HG03558 (cell line): Measurements from ENCODE around the gene CYP27A1.

Source experiments
- ATAC-seq: cut with Tn5 transposase; IDR thresholded peaks from one replicate; pipeline ENCODE4 v1.9.1; 2021; ENCODE audit warnings: moderate number of reproducible peaks; ENCODE audit not compliant: unreplicated experiment; ENCODE audit errors: extremely low read depth

Gene CYP27A1

DNA sequence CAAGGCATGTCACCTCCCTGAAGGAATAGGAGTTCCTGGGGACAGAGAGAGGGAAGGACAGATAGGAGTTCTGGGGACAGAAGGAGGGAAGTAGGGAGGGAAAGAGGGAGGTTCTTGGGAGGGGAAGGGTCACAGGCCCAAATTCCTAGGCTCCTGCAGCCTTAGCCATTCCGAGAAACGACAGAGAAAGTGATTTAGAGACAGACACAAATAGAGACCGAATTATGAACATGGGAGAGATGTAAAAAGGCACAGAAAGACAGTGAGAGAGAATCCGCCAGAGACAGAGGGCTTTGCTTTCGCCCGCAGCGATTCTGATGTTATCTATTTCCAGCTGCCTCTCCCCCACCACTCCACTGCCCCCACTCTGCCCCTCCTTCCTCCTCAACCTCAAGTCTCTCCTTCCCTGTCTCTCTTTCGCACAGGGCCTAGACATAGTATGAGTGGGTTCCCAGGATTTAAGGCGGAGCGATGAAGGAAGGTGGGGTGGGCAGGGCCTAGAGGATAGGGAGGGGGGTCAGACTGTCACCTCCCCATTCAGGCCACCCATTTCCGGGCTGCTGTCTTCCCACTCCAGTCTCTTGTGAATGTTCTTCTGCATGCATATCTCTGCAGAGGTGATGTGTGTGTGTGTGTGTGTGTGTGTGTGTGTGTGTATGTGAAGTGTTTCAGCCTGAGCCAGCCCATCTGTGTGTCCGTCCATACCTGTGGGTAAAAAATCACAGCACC is 74.4 kb downstream of the CYP27A1 start:
- ATAC-seq = no peak

DNA sequence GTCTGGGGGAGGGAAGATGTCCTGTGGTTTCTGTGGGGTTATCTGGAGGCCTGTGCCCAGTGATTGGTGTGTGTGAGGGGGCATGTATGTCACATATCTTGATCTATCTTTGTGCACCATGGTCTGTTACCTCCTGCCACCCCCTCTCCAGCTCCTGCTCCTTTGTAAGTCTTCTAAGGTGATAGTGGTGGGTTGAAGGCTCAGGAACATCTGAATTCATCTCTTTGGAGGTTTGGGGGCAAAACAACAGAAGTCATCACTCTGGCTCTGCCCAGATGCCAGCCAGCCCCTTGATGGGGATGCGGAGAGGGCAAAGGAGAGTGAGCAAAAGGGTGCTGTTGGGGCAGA is 74.9 kb downstream of the CYP27A1 start:
- ATAC-seq = no peak

DNA sequence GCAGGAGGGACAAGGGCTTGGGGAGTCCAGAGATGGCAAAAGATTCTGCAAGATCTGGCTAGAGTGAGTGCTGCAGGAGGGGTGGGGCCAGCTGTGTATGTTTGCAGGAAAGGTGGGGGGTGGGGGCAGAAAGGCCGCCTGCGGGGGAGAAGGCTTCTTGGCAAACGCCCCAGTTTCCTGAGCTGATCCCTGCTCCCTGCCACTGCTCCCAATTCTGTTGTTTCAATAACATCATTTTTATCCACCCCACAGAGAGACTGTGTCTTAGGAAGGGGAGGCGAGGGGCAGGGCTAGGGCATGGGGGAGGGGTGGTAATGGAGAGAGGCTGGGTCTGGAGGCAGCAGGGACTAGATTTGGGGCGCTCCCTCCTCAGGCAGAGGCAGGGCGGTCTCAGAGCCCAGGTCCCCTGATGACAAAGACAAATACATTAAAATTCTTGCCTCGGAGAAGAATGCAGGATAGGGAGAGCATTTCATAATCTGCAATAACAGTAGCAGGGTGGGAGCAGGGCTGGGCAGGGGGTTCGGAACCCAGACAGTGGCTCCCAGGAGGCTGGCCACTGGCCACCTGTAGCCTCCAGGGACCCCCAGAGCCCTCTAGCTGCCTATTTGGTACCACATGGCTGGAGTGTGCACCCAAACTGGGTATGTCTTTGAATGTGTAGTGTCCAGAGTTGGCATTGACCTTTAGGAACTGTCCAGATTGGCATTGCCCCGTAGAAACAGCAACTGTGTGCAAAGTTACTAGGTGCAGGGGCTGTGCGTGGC is 75.6 kb downstream of the CYP27A1 start:
- no peak for ATAC-seq

DNA sequence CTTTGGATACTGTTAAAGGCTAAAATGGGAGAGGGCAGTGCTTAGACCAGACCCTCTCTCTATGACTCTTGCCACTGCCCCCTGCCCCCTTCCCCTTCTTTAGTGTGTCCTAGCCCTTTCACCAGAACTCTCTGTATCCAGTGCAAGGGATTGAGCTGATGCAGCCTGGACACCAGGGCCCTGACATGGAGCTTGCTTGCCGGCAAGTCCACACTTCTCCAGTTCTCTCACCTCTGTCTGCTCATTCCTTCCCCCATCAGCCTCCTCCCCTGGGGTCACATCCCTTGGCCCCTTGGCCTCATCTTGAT is 76.1 kb downstream of the CYP27A1 start:
- ATAC-seq = no peak

- no peak for ATAC-seq
Observed at GRCh38 chr2:218858671-218859555, 77.0 kb downstream of the CYP27A1 start.

GRCh38 chr2:218859556-218859987 is 77.6 kb downstream of the CYP27A1 start, which contains the start of gene WNT6:
Gene WNT6 (plus strand): TSS chr2:218859805. CDS start chr2:218860038, 233 bp downstream.
- no peak for ATAC-seq

DNA sequence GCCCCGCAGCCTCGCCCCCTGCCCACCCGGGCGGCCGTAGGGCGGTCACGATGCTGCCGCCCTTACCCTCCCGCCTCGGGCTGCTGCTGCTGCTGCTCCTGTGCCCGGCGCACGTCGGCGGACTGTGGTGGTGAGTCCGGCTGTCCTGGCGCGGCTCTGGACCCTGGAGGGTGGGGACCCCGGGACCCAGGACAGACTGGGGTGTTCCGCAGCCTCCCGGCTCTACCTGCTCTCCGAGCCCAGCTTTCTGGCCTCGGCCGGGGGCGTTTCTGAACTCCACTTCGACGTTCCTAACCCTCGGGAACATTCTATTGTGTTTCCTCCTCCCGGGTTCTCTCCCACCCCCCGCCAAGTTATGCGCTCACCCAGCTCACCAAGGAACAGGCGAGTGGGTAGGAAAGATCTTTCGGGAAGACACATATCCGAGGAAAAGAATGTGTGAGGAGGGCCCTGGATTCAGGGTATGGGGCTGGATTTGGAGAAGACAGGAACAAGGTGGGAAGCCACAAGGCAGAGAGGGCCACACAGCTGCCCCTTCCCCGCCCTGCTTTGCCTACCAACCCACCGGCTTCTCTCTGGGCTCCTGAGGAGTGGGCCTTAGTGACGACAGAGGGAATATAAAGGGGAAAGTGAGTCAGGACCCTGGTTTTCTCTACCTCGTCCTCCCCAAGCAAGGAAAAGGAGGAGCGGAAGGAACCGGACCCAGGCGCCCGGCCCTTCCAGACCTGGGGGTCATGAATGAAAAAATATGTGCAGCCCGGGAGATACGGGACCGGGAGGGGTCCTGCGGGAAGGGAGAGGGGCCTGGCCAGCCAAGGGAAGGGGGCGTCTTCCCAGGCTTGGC is 78.3 kb downstream of the CYP27A1 start:
- ATAC-seq = no peak

DNA sequence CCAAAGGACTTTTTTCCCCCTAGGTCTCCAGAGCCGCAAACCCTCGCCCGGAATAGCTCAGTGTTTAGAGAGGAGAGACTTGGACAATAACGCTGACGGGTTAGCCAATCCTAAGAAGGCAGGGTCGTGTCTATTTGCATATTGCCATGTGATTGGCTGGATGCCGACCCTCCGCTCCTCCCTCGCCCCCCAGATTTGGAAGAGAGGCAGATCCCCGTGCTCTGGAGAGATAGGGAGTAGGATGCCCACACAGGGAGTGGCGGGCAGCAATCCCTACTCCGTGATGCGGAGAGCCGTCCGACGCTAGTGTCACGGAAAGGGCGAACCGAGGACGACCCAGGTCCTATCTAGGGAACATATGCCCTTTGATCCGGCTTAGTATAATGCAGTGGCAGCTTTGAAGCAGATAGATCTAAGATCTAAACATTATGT is 79.0 kb downstream of the CYP27A1 start:
- no peak for ATAC-seq

DNA sequence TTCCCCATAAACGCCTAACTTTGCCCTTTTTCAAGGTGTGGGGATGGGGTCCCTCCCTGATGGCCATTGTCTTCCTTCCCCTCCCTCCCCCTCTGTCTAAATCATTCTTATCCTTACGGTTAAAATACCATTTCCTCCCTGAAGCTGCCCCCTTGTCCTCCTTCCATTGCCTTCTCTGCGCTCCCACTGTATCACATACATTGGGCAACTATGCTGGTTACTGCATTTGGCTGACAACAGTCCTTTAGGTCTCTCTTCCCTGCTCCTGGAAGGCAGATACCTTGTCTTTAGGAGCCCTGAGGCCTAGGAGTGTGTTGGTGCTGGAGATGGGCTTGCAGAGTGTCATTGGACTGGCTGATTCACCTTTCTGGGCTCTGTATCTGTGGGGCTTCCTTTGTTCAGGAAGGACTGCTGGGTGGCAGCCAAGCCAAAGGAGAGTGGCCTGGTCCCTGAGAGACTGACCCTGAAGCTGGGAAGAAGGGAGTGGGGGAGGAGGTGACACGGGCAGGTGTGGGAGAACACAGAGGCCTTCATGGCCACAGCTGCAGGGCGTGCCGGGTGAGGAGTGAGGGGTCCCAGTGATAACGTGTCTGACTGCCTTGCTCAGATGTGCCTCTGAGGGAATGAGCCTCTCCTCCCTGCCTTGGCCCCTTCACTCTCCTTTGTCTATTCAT is 79.8 kb downstream of the CYP27A1 start:
- no peak for ATAC-seq

DNA sequence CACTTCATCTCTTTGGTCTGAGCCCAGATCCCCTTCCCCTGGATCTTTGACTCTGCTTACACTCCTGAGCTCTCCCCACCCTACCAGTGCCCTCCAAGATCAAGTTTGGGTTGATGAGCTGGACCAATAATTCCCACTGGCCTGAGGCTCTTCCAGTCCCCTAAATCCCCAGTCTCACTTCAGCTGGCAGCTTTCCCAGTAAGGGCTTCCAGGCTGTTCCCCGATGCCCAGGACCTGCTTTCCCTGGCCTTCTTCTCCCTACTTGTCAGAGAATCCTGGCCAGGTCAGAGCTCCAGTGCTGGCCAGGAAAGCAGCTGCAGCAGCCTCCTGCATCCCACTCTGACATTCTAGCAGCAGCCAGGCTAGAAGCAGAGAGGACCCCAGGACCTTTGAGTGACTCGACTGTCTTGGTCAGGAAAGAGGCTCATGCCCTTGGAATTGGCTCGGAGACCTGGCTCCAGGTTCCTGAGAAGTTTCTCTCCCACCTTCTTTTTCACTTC is 81.1 kb downstream of the CYP27A1 start:
- ATAC-seq = no peak
